HepG2 (cell line): ENCODE data around the gene MTX3. TPM values are rescaled to one million over a fixed set of nuclear protein-coding genes. Genes with fewer than 3 reads are reported as not detected.

Experiments
- HNF4A ChIP-seq: sonication (generic); formaldehyde crosslinking; IDR thresholded peaks from 2 replicates; pipeline ENCODE4 v1.4.0; 2020; ENCODE audit warnings: missing genetic modification reagents
- HNF4G ChIP-seq, 2 experiments: sonication (generic) in 1 of 2; formaldehyde crosslinking in 1 of 2; IDR thresholded peaks; 2 replicates each; pipeline versions ENCODE4 v1.4.0 to v1.6.1; 2011 to 2020; ENCODE audit warnings: borderline replicate concordance in 2 of 2, low read depth in 2 of 2, mild to moderate bottlenecking in 2 of 2, low read length in 1 of 2, missing genetic modification reagents in 1 of 2, moderate library complexity in 1 of 2
- HNRNPLL ChIP-seq: fragments of 200-400 bp; formaldehyde crosslinking; IDR thresholded peaks from 2 replicates; pipeline ENCODE4 v1.6.1; 2017; ENCODE audit warnings: mild to moderate bottlenecking, low read depth, low read length; ENCODE audit not compliant: poor library complexity, severe bottlenecking
- HOXD1 ChIP-seq: sonication (generic); formaldehyde crosslinking; IDR thresholded peaks from 2 replicates; pipeline ENCODE4 v1.5.0; 2020; ENCODE audit warnings: missing genetic modification reagents
- SNAPC4 ChIP-seq: sonication (generic); formaldehyde crosslinking; IDR thresholded peaks from 2 replicates; pipeline ENCODE4 v1.4.0; 2020; ENCODE audit warnings: mild to moderate bottlenecking, missing genetic modification reagents
- polyA plus RNA-seq, 8 experiments: library from polyadenylated mRNA; depleted of rRNA in 3 of 8; stranded (reverse) in 7 of 8; unstranded in 1 of 8; fragments of >200 nt; fragmentation: Illumina TruSeq in 4 of 8; extraction: Trizol in 4 of 8; gene quantifications; 2 replicates each; pipeline versions ENCODE4 v1.2.1 to v1.2.3, GENCODE V29; 2011 to 2016; ENCODE audit warnings: low read depth in 4 of 8, missing spikeins in 1 of 8, mixed read lengths in 1 of 8; ENCODE audit not compliant: insufficient read depth in 1 of 8
- total RNA-seq, 5 experiments: library from RNA; depleted of rRNA; stranded (reverse); fragments of >200 nt; fragmentation: Illumina TruSeq; extraction: Trizol; gene quantifications; 2 replicates each; pipeline ENCODE4 v1.2.3, GENCODE V29; 2016; ENCODE audit warnings: low read depth in 1 of 5
- TF ChIP-seq, protein P1 (sequence below): sonication (generic); formaldehyde crosslinking; IDR thresholded peaks from 2 replicates; pipeline ENCODE4 v1.5.1; 2020; ENCODE audit warnings: mild to moderate bottlenecking, moderate library complexity, missing genetic modification reagents

Gene MTX3
- total and polyA plus RNA-seq, 2 of the 13 experiments (the other 11 are each of a cell fraction or from before 2014, with no cell fraction given) = 9.9 to 16.7 TPM

- TF ChIP-seq SNAPC4 (CRISPR knock-in tag) = no peak
- no peak for TF ChIP-seq HNF4A (CRISPR knock-in tag)
- TF ChIP-seq HOXD1 (CRISPR knock-in tag) = no peak
- TF ChIP-seq, protein P1, sequence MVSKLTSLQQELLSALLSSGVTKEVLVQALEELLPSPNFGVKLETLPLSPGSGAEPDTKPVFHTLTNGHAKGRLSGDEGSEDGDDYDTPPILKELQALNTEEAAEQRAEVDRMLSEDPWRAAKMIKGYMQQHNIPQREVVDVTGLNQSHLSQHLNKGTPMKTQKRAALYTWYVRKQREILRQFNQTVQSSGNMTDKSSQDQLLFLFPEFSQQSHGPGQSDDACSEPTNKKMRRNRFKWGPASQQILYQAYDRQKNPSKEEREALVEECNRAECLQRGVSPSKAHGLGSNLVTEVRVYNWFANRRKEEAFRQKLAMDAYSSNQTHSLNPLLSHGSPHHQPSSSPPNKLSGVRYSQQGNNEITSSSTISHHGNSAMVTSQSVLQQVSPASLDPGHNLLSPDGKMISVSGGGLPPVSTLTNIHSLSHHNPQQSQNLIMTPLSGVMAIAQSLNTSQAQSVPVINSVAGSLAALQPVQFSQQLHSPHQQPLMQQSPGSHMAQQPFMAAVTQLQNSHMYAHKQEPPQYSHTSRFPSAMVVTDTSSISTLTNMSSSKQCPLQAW (CRISPR knock-in tag) = no peak
- no peak for TF ChIP-seq HNF4G (IDR thresholded peaks at IDR 0.05; ENCODE audit: borderline replicate concordance, low read depth, low read length)
- TF ChIP-seq HNF4G (CRISPR knock-in tag; IDR thresholded peaks at IDR 0.05; ENCODE audit: borderline replicate concordance, low read depth) = no peak
- no peak for TF ChIP-seq HNRNPLL
Observed at GRCh38 chr5:79966448-79966847, 24.6 kb downstream of the MTX3 start (continued).
